ENCODE data around the gene MPP7.
A peak's percentile ranks its signal among the peaks of the same experiment; 100 is the strongest.

MPP7 gene

GRCh38 chr10:28304032-28304571 is 1.2 kb upstream of the MPP7 start:
- no peak for DNase-seq

- DNase-seq = peak in 1 of 5 donors; percentile 4
Measured at GRCh38 chr10:28302012-28302637, 739 bp downstream of the MPP7 start.

GRCh38 chr10:28300027-28300426 is 2.8 kb downstream of the MPP7 start:
- peak in 1 of 5 donors; percentile 5 for DNase-seq

GRCh38 chr10:28298951-28299350 is 3.9 kb downstream of the MPP7 start:
- DNase-seq = peak in 1 of 5 donors; percentile 24

GRCh38 chr10:28296023-28296422 is 6.8 kb downstream of the MPP7 start:
- no peak for DNase-seq

GRCh38 chr10:28295336-28295735 is 7.5 kb downstream of the MPP7 start:
- DNase-seq = no peak

GRCh38 chr10:28294809-28295208 is 8.1 kb downstream of the MPP7 start:
- DNase-seq = no peak

- DNase-seq = no peak
Measured at GRCh38 chr10:28294169-28294532, 8.7 kb downstream of the MPP7 start.

GRCh38 chr10:28293236-28294168 is 9.4 kb downstream of the MPP7 start:
- DNase-seq = no peak

- no peak for DNase-seq
Measured at GRCh38 chr10:28291881-28292297, 11.0 kb downstream of the MPP7 start.

- no peak for DNase-seq
Measured at GRCh38 chr10:28285816-28286215, 17.0 kb downstream of the MPP7 start.

- DNase-seq = no peak
Measured at GRCh38 chr10:28284126-28284525, 18.7 kb downstream of the MPP7 start.

- DNase-seq = no peak
Measured at GRCh38 chr10:28283251-28283650, 19.6 kb downstream of the MPP7 start.

- no peak for DNase-seq
Measured at GRCh38 chr10:28282336-28282735, 20.5 kb downstream of the MPP7 start.

GRCh38 chr10:28281726-28282315 is 21.0 kb downstream of the MPP7 start:
- no peak for DNase-seq

GRCh38 chr10:28280652-28281051 is 22.2 kb downstream of the MPP7 start:
- no peak for DNase-seq

- DNase-seq = no peak
Measured at GRCh38 chr10:28279878-28280277, 23.0 kb downstream of the MPP7 start.

- DNase-seq = no peak
Measured at GRCh38 chr10:28278842-28279241, 24.0 kb downstream of the MPP7 start.

GRCh38 chr10:28276384-28276783 is 26.5 kb downstream of the MPP7 start:
- DNase-seq = no peak

GRCh38 chr10:28274475-28274874 is 28.4 kb downstream of the MPP7 start:
- DNase-seq = no peak

GRCh38 chr10:28273343-28273742 is 29.5 kb downstream of the MPP7 start:
- no peak for DNase-seq

- no peak for DNase-seq
Measured at GRCh38 chr10:28269842-28270456, 32.9 kb downstream of the MPP7 start.

Measured in T-helper 1 cell (primary cell).